GM12875 (cell line): ENCODE measurements around the gene ANGPTL3.

ENCODE experiments used
- H3K4me3 ChIP-seq: one replicate; pipeline ENCODE4 v1.5.1; 2011; ENCODE audit warnings: low read depth, low read length, control low read depth
- TF ChIP-seq, protein P1 (sequence below): IDR thresholded peaks from 2 replicates; pipeline ENCODE4 v1.5.1; 2011; ENCODE audit warnings: low read depth, mild to moderate bottlenecking, control low read depth, inconsistent platforms, low read length, moderate library complexity, borderline replicate concordance; ENCODE audit not compliant: insufficient read depth

Gene ANGPTL3

DNA sequence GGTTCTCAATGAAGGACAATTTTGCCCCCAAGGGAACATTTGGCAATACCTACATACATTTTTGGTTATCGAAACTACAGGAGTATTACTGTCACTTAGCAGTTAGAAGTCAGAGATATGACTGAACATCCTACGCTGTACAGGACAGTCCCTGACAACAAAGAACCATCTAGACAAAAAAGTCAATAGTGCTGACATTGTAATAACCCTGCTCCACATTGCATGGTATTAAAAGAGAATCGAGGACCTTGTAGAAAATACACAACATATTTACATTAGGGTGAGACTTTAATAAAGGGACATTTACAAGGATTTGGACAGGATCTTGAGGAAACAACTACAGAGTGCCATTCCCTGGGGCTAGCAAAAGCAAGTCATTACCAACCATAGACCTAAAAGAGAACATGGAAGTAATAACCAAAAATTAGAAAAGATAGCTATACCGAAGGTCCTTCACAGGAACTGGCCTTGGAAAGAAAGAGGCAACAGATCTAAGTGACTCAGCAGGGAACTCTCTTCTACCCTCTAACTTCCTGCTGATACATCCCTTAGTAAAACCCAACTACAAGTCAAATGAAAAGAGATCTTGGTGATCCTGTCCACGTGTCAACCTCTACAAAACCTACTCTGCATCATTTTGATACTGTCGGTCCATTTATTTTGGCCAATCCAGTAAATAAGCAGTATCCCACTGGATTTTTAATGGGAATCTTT lies 40.2 kb downstream of the ANGPTL3 start:
- TF ChIP-seq, protein P1, sequence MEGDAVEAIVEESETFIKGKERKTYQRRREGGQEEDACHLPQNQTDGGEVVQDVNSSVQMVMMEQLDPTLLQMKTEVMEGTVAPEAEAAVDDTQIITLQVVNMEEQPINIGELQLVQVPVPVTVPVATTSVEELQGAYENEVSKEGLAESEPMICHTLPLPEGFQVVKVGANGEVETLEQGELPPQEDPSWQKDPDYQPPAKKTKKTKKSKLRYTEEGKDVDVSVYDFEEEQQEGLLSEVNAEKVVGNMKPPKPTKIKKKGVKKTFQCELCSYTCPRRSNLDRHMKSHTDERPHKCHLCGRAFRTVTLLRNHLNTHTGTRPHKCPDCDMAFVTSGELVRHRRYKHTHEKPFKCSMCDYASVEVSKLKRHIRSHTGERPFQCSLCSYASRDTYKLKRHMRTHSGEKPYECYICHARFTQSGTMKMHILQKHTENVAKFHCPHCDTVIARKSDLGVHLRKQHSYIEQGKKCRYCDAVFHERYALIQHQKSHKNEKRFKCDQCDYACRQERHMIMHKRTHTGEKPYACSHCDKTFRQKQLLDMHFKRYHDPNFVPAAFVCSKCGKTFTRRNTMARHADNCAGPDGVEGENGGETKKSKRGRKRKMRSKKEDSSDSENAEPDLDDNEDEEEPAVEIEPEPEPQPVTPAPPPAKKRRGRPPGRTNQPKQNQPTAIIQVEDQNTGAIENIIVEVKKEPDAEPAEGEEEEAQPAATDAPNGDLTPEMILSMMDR, result no peak
- H3K4me3 ChIP-seq, result no peak overlapping the region

DNA sequence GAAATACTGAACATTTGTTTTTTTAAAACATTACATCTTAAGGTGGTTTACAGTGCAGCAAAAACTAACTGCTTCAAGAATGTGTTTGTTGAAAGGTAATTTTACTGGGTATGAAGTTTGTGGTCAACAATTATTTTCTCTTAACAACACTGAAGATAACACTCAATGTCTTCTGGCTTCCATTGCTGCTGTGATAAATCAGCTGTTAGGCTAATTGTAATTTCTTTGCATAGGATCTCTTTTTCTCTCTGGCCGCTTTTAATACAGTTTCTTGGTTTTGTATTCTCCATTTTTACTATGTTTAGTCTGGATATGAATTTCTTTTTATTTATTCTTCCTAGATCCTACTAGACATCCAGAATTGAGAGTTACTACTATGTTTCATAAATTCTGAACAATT lies 46.0 kb downstream of the ANGPTL3 start:
- H3K4me3 ChIP-seq, result no peak overlapping the region
- TF ChIP-seq, protein P1, result no peak

DNA sequence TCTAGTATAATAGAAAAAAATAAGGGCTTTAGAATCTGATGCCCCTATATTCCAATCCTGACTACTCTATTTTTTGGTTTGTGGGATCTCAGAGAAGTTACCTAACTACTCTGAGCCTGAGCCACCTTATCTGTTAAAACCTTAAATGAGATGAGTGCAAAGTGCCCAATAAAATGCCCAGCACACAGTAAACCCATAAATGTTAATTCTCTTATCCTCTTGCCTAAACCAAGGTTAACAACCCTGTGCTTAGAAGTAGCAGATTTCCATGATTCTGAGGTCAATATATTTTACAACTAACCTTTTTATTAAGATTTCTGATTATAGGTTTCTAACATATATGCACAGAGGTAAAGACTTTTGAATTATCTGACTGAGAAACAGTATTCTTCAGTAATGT lies 55.1 kb downstream of the ANGPTL3 start:
- TF ChIP-seq, protein P1, result no peak
- H3K4me3 ChIP-seq, result no peak overlapping the region

DNA sequence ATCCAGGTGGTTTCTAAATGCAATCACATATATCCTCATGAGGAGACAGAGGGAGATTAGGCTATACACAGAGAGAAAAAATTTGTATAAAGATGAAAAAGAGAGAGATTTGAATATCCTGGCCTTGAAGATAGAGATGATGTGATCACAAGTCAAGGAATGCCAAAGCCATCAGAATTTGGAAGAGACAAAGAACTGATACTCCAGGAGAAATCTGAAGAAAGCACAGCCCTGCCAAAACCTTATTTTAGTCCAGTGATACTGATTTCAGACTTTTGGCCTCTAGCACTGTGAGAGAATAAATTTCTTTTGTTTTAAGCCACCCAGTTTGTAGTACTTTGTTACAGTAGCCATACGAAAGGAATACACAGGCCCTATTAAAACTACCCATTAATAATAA lies 57.4 kb downstream of the ANGPTL3 start:
- TF ChIP-seq, protein P1, result no peak
- no peak overlapping the region for H3K4me3 ChIP-seq
